ENCODE data around the gene LSM5.
"Not testable (repeated sequence)": the region's sequence is repeated elsewhere in the genome, so short reads cannot be mapped to it uniquely, and the experiment has no call there.

The LSM5 gene

DNA sequence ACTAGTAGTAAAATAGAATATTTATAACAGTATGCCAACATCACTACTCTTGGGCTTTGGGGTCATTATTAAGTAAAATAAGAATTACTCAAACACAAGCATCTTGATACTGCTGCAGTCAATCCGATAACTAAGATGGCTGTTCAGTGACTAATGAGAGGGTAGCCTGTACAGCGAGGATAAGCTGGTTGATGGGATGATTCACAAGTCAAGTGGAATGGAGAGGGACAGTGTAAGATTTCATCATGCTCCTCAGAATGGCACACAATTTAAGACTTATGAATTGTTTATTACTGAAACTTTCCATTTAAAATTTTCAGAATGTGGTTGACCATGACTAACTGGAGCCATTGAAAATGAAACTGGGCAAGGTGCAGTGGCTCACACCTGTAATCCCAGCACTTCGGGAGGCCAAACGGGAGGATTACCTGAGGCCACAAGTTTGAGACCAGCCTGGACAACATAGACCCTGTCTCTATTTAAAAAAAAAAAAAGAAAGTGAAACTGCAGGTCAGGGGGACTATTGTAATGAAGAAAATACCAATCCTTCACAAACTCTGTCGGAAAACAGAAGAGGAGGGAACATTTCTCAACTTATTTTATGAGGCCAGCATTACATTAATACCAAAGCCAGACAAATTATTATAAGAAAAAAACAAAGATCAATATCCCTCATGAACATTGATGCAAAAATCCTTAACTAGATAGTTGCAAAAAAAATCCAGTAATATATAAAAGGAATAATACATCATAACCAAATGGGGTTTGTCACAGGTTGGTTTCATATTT is 16.3 kb upstream of the LSM5 start:
- no peak for DNase-seq (ENCODE audit: low read depth in 2 of 2)

DNA sequence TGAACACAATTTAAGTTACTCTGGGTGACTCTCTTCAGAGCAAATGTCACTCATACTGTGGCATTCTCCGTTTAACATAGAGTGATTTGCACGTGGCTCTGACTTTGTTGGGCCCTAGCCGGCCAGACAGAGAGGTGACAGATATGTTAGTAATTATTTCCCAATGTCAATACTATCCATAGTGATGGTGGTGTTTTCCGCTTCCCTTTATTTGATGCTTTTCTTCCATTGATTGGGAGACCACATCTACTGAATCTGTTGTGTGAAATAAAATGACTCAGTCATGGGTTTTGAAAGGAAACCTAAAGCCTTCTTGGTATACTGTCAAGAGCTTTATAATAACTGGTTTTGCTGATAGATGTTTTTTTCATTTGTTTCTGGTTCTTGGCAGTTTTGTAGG is 12.5 kb upstream of the LSM5 start:
- no peak for DNase-seq (ENCODE audit: low read depth in 2 of 2)

DNA sequence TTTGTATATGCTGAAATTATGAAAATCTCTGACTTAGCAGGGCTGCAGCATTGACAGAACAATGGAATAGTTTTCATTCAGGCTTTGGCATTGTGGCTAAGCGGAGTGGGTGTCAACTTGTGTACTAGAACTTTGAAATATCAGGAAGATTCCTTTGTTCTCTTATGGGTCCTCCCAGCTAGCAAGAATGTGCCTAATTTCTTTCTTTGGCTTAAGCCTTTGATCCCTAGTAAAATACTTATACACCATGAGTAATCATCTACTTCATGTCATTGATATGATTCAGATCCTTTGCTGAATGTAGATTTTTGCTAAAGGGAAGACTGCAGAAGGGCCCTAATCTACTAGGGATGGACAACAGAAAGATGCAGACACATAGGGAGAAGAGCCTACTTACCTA is 11.3 kb upstream of the LSM5 start:
- DNase-seq (ENCODE audit: low read depth in 2 of 2) = no peak

DNA sequence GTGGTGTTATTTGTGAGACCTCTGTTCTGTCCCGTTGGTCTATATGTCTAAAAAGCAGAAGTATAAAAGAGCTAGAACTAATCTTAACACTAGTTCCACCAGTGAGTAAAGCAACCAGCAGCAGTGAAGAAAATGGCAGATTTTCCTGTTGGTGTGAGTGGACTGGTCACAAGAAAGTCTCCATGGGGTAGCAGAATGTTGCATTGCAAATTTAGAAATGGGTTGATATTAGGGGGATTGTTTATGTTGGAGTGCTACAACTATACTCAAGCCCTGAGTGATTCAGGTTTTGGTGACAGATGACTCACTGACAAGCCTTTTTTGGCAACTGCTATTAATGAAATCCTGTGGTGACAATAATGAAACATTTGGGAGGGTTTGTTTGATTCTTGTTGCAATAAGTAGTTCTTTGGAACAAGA is 10.8 kb upstream of the LSM5 start:
- DNase-seq (ENCODE audit: low read depth in 2 of 2) = no peak

DNA sequence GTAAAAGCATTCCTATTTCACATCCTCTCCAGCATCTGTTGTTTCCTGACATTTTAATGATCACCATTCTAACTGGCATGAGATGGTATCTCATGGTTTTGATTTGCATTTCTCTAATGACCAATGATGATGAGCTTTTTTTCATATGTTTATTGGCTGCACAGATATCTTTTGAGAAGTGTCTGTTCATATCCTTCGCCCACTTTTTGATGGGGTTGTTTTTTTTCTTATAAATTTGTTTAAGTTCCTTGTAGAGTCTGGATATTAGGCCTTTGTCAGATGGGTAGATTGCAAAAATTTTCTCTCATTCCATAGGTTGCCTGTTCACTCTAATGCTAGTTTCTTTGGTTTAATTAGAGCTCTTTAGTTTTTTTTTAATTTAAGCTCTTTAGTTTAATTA is 10.0 kb upstream of the LSM5 start:
- not testable (repeated sequence) for DNase-seq (ENCODE audit: low read depth in 2 of 2)

DNA sequence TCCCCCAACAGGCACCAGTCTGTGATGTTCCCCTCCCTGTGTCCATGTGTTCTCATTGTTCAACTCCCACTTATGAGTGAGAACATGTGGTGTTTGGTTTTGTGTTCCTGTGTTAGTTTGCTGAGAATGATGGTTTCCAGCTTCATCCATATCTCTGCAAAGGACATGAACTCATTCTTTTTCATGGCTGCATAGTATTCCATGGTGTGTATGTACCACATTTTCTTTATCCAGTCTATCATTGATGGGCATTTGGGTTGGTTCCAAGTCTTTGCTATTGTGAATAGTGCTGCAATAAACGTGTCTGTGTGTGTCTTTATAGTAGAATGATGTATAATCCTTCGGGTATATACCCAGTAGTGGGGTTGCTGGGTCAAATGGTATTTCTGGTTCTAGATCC is 9.6 kb upstream of the LSM5 start:
- not testable (repeated sequence) for DNase-seq (ENCODE audit: low read depth in 2 of 2)

DNA sequence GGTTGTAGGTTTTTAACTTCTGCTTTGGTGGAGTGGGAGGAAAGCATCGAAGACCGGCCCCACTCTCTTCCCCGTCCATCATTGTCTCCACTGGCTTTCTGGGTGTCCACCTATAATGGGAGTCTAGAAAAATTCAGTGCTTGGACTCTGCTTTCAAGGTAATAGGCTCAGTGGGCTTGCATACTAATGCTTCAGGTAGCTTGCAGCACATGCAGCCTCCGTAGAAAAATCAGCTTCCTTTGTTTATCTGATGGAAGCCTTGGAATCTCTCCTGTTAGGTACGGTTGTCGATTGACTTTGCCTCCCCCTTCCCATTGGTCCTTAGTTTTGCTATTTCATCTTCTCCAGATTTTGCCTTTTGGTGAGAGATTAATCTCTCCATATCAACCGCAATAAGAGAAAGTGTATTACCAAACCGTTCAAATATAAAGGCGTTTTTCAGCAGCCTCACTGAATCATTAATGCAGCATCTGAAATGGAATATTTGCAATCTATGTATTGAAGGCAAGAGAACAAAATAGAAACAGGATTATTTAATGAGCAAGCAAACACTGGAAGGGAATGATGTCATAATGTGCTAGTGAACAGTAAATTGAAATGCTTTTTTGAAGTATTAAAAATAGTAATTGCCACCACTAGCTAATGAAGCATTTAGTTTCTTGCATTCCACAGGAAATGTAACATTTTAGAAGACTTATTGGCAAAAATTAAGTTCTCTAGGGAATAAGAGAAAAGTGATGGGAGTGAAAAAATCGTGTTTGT is 6.1 kb upstream of the LSM5 start:
- no peak for DNase-seq (ENCODE audit: low read depth in 2 of 2)

DNA sequence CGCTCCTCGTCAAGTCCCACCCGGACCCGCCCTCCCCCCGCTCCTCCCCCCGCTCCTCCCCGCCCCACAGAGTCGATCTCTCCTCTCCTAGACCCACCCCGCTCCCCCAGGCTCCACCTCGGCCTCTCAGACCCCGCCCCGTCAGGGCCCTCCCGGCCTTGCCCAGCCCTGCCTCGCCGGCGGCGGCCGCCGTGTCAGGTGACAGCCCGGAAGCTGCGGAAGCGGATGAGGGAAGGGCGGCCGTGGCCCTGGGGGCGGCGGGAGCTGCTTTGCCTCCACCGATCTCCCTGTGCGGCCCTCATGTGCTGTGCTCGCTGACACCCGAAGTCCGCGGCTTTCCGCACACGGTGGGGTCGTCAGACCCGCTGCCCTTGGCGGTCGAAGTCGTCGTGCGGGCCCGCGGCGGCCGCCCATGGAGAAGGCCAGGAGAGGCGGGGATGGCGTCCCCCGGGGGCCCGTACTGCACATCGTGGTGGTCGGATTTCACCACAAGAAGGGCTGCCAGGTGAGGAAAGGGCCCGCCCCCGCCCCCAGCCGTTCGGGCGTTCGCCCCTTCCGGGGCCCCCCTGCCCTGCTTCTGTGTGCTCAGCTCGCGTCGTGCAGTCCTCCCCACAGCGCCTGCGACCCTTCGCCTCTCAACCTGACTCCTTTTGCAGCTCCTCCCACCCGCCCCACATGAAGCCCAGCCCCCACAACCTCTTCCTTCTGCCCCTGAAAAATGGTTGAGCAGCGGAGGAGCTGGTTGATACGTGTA is 5.3 kb upstream of the LSM5 start, which contains the start of gene AVL9:
Gene AVL9 (plus strand): TSS at position 192 of the 754 bp plus-strand sequence. CDS start 221 bp downstream, at position 413.
- peak; percentile 98 for DNase-seq (ENCODE audit: low read depth in 2 of 2)

DNA sequence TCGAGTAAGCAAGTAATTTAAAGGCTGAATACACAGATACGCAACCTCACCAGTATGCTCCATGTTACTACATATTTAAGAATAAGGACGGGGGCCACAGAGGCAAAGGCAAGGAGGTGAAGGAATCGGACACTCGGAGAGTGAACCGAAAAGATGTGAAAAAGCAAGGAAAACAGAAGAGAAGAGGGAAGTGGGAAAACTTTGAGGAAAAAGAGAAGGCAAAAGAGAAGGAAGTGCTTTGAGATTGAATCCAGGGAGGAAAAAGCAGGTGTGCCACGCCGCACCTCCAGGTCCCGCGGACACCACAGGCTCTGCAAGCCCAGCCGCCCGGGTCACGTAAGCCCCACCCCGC is 4.7 kb upstream of the LSM5 start:
- DNase-seq (ENCODE audit: low read depth in 2 of 2) = no peak

DNA sequence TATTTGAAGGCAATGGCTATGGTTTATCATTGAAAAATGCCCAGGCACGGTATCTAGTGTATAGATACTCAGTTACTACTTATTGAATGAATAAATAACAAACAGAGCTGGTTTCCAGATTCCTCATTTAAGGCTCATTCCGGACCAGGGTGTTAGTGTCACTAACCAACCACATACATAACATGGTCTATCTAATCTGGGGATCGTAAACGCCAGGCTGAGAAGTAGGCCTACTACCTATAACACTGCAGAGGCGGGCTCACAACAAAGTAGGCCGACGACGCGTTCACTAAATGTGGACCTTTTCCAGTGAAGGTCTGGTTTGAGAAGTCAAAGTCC is 423 bp downstream of the LSM5 start:
- no peak for DNase-seq (ENCODE audit: low read depth in 2 of 2)

DNA sequence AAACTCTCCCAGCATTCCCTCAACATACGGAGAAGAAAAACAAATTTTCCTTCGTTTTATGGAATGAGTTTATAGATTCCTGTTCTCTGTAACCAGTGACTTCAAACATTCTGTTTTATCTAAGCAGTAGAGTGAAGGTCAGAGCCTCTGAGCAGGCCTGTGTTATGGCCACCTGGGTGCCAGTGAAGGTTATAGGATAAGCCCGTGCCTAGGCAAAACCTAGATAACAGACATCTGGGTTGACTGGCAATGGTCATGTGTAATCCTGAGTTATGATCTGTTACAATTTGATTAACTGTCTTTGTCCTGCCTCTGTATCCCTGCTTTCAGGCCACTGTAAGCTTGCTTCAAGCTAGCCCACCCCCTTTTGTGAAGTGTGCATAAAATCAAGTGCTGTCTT is 8.3 kb downstream of the LSM5 start:
- no peak for DNase-seq (ENCODE audit: low read depth in 2 of 2)

DNA sequence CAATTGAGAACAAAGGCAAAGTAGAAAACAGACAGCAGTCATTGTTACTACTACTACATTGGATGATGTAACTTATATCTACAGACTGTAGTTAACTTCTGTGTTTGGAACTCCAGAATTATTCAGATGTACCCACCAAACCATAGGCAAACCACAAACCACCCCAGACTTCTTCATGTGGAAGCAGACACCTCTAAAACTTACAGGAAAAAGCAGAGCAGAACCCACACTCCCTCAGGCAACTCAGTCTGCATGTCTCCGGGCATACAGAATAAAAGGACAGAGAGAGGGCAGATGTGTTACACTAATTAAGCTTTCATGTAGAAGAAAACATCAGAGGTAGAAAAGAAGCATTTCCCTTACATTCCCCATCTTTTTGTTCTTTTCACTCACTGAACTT is 9.0 kb downstream of the LSM5 start:
- no peak for DNase-seq (ENCODE audit: low read depth in 2 of 2)

DNA sequence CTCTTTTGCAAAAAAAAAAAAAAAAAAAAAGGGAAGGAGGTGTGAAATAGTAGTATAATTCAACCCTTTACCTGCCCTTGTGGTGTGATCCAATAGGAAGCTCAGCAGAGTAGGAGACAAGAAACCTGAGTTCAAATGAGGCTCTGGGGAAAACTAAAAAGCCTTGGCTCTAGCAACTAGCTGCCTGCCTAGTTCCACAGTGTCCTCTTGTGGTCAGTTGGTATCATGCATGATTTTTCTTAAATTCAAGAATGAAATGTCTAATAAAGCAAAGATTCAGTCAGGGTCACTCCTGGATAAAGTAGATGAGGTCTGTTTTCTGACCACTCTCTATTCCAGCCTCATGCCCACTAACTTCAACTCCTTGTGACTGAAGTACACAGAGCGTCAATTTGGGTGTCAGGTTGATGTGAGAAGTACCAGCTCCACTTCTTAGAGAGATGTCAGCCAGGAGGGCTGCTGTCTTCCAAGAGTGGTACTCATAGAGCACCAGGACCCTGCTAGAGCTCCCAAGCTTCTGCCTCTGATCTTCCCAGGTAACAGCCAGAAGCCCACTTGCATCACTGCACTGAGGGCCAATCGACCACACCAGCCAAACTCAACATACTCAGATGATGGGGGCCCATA is 10.5 kb downstream of the LSM5 start:
- DNase-seq (ENCODE audit: low read depth in 2 of 2) = no peak

DNA sequence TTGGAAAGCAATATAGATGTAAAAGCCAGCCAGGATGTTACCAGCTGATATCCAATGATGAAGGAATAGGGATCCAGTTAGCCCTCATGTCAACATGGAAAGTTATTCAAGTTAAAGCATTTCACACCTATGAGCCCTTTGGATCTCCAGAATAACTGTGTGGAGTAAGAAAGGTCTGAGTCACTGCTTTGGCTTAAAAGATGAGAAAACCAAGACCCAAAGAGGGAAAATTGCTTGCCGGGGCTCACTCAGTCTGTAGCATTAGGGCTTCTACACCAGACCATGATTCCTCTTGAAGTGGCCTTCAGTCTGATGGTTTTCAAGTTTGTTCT is 12.6 kb downstream of the LSM5 start:
- DNase-seq (ENCODE audit: low read depth in 2 of 2) = no peak

DNA sequence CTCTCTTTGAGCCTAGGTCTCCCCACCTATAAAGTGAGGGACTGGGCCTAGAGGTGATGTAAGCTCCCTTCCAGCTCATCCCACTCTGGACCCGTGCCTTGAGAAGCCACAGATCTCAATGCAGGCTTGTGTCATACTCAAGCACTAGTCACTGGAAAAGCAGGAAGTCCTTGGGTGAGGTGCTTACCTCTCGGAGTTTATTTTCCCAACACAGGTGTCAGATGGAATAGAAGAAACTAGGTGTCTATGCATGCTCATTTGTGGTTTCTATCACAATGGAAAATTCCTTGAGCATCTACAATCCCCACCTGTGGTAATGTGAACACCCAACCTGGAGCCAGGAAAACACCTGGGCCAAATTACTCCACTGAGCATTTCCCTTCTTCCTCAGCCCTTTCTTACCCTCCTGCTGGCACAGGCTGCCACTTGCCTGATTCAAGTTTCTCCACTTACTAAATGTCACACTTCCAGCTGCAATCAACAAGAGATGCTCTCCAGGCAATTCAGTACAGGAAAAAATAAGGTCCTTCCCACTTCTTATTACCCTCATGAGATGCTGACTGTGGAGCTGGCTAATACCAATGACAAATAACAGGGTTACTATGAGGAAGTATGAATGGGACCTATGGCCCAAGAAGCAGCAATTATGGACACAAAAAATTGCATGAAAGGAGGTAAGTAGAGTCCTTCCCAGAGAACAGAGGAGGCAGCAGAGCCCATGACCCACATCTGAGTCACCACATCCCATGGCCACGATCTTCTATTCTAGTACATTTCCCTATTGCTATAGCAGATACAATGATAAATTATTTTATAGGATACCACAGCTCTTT is 13.1 kb downstream of the LSM5 start:
- no peak for DNase-seq (ENCODE audit: low read depth in 2 of 2)

DNA sequence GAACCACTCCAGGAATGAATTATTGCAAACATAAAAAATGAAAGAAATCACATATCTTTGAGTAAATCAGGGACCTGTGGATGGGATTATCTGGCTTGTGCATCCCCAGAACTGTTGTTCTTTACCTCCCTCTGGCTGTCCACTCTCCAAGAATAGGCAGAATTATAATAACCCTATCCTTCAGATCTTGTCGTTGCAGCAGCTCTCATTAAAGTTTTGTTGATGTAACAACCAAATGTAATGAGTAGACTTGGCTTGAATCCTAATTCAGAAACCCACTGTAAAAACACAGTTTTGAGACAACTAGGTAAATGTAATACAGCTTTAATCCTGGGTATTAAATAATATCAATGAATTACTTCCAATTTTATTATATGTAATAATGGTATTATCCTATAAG is 16.2 kb downstream of the LSM5 start:
- no peak for DNase-seq (ENCODE audit: low read depth in 2 of 2)

DNA sequence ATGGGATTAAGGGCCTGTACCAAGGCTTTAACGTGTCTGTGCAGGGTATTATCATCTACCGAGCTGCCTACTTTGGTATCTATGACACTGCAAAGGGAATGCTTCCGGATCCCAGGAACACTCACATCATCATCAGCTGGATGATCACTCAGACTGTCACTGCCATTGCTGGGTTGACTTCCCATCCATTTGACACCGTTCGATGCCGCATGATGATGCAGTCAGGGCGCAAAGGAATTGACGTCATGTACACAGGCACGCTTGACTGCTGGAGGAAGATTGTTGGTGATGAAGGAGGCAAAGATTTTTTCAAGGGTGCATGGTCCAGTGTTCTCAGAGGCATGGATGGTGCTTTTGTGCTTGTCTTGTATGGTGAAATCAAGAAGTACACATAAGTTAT is 18.2 kb downstream of the LSM5 start:
- DNase-seq (ENCODE audit: low read depth in 2 of 2) = no peak

DNA sequence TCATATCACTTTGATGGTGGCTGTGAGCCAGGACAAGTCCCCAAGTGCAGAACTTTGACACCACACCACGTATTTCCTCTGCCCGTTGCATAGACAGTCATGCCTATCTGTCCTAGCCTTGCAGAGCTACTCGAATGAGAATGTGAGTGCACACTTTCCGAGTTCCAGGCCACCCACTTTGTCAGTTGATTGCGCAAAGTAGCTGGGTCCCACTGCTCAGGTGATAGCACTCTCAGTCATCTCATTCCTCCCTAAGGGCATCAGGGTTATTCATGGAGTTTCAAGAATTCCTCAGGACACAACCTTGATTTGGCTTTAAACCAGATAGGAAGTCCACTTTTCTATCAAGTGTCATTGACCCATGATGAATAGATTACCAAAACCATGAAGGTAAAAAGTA is 19.3 kb downstream of the LSM5 start:
- no peak for DNase-seq (ENCODE audit: low read depth in 2 of 2)

DNA sequence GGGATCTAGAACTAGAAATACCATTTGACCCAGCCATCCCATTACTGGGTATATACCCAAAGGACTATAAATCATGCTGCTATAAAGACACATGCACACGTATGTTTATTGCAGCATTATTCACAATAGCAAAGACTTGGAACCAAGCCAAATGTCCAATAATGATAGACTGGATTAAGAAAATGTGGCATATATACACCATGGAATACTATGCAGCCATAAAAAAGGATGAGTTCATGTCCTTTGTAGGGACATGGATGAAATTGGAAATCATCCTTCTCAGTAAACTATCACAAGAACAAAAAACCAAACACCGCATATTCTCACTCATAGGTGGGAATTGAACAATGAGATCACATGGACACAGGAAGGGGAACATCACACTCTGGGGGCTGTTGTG is 20.2 kb downstream of the LSM5 start:
- DNase-seq (ENCODE audit: low read depth in 2 of 2) = not testable (repeated sequence)

DNA sequence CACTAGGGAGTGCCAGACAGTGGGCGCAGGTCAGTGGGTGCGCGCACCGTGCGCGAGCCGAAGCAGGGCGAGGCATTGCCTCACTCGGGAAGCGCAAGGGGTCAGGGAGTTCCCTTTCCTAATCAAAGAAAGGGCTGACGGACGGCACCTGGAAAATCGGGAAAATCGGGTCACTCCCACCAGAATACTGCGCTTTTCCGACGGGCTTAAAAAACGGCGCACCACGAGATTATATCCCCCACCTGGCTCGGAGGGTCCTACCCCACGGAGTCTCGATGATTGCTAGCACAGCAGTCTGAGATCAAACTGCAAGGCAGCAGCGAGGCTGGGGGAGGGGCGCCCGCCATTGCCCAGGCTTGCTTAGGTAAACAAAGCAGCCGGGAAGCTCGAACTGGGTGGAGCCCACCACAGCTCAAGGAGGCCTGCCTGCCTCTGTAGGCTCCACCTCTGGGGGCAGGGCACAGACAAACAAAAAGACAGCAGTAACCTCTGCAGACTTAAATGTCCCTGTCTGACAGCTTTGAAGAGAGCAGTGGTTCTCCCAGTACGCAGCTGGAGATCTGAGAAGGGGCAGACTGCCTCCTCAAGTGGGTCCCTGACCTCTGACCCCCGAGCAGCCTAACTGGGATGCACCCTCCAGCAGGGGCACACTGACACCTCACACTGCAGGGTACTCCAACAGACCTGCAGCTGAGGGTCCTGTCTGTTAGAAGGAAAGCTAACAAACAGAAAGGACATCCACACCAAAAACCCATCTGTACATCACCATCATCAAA is 25.4 kb downstream of the LSM5 start:
- DNase-seq (ENCODE audit: low read depth in 2 of 2) = not testable (repeated sequence)

DNA sequence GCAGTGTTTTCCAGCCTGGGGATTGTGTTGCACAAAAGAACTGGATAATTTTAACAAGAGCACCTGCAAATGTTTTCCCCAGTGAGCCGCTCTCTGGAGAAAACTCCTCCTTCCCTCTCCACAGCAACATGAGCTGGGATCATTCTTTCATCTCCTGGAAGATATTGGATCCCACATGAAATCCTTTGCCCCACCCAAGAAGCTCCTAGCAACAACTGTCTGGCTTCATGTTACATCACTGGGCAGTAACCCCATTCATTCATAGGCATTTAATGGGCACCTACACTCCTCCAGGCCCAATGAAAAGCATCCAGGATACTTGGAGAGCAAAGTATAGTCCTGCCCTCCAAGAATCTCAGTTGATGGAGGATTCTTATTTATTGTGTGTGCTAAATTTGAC is 27.2 kb downstream of the LSM5 start:
- no peak for DNase-seq (ENCODE audit: low read depth in 2 of 2)
